HG03280 (cell line): Measurements from ENCODE around the gene CCT6A.
"Not testable (repeated sequence)": the region's sequence is repeated elsewhere in the genome, so short reads cannot be mapped to it uniquely, and the experiment has no call there.

Experiments
- ATAC-seq: cut with Tn5 transposase; IDR thresholded peaks from one replicate; pipeline ENCODE4 v1.9.1; 2021; ENCODE audit warnings: mild to moderate bottlenecking, moderate library complexity; ENCODE audit not compliant: unreplicated experiment

CCT6A gene

GRCh38 chr7:56051053-56051338 lies 569 bp upstream of the CCT6A start:
- no peak for ATAC-seq

- no peak for ATAC-seq
Measured at GRCh38 chr7:56053379-56053778, 1.8 kb downstream of the CCT6A start.

- no peak for ATAC-seq
Measured at GRCh38 chr7:56053993-56054392, 2.4 kb downstream of the CCT6A start.

GRCh38 chr7:56062382-56062781 lies 10.8 kb downstream of the CCT6A start:
- ATAC-seq, result no peak

- ATAC-seq, result no peak
Measured at GRCh38 chr7:56063500-56063881, 11.9 kb downstream of the CCT6A start.

- ATAC-seq, result peak; percentile 83
Measured at GRCh38 chr7:56063882-56064625, 12.5 kb downstream of the CCT6A start, which contains the start of gene SUMF2. Gene SUMF2, plus strand, starts transcription at chr7:56064286. Its CDS starts 26 bp downstream, at chr7:56064312.

GRCh38 chr7:56066376-56066775 lies 14.8 kb downstream of the CCT6A start:
- ATAC-seq, result not testable (repeated sequence)

- ATAC-seq, result peak; percentile 77
Measured at GRCh38 chr7:56074371-56074791, 22.8 kb downstream of the CCT6A start.

- no peak for ATAC-seq
Measured at GRCh38 chr7:56077681-56078080, 26.1 kb downstream of the CCT6A start.

GRCh38 chr7:56078196-56078595 lies 26.6 kb downstream of the CCT6A start:
- ATAC-seq, result no peak

- ATAC-seq, result no peak
Measured at GRCh38 chr7:56079450-56080185, 28.1 kb downstream of the CCT6A start.

GRCh38 chr7:56080726-56081435 lies 29.3 kb downstream of the CCT6A start:
- not testable (repeated sequence) for ATAC-seq

GRCh38 chr7:56081626-56082340 lies 30.2 kb downstream of the CCT6A start:
- ATAC-seq, result no peak

- ATAC-seq, result no peak
Measured at GRCh38 chr7:56083150-56083785, 31.7 kb downstream of the CCT6A start.

GRCh38 chr7:56086761-56087160 lies 35.2 kb downstream of the CCT6A start:
- ATAC-seq, result no peak

GRCh38 chr7:56087445-56087844 lies 35.9 kb downstream of the CCT6A start:
- no peak for ATAC-seq

- ATAC-seq, result no peak
Measured at GRCh38 chr7:56091591-56091990, 40.0 kb downstream of the CCT6A start.

GRCh38 chr7:56092388-56092787 lies 40.8 kb downstream of the CCT6A start:
- ATAC-seq, result not testable (repeated sequence)

GRCh38 chr7:56092789-56093531 lies 41.4 kb downstream of the CCT6A start, which contains the start of gene PHKG1:
Gene PHKG1, minus strand, starts transcription at chr7:56092952. Its CDS starts 4,011 bp downstream, at chr7:56088941.
- ATAC-seq, result no peak

GRCh38 chr7:56097700-56098099 lies 46.1 kb downstream of the CCT6A start:
- ATAC-seq, result no peak
